Motor neuron (in vitro differentiated cells): ENCODE results near the gene HOXB4. TPM values are rescaled to one million over a fixed set of nuclear protein-coding genes. Genes with fewer than 3 reads are reported as not detected.
A peak's percentile ranks its signal among the peaks of the same experiment; 100 is the strongest.

Source experiments
- ATAC-seq, 8 experiments: fragments of 200-7000 bp; cut with Tn5 transposase; replicated peaks in 6 of 8; 2 replicates each; pipeline ENCODE4 v1.8.0; 2021; ENCODE audit warnings: mild to moderate bottlenecking in 8 of 8, moderate library complexity in 8 of 8
- H3K27ac ChIP-seq, 2 donors: fragments of 250-450 bp; sonication (Bioruptor Pico); 2 replicates each; pipeline ENCODE4 v1.9.0; 2021; ENCODE audit warnings: antibody characterized with exemption in 2 of 2, mild to moderate bottlenecking in 2 of 2, moderate library complexity in 1 of 2
- H3K4me1 ChIP-seq, 2 donors: fragments of 250-450 bp; sonication (Bioruptor Pico); replicated peaks in 1 of 2; 2 replicates each; pipeline ENCODE4 v1.6.1; 2021; ENCODE audit warnings: antibody characterized with exemption in 2 of 2, mild to moderate bottlenecking in 2 of 2, moderate library complexity in 1 of 2
- H3K4me3 ChIP-seq, 5 donors: fragments of 250-450 bp; sonication (Bioruptor Pico); 2 replicates each; pipeline ENCODE4 v1.9.0; 2021; ENCODE audit warnings: antibody characterized with exemption in 5 of 5, mild to moderate bottlenecking in 5 of 5, moderate library complexity in 4 of 5
- WGBS, 10 experiments: fragments of 450-650 bp; shearing (Covaris generic); methylation state at CpG; one replicate each; pipeline ENCODE4 v1.0.0; 2022; 5-methylcytosine and 5-hydroxymethylcytosine counted together
- in situ Hi-C, 9 experiments: fragments of 400-800 bp; cut with MboI; loops; one replicate each; pipeline ENCODE4 v1.15.0; 2021; ENCODE audit warnings: low sequenced_read_pairs in 9 of 9, low pct_unique_long_range_greater_than_20kb in 2 of 9; ENCODE audit not compliant: unreplicated experiment in 9 of 9
- total RNA-seq, 8 experiments: library from RNA; unstranded; fragments of 300-600 nt; gene quantifications; 2 replicates each; pipeline versions ENCODE4 v1.2.3 to v1.2.4, GENCODE V29; 2022

HOXB4 gene
- total RNA-seq, 8 experiments from 2014 or later = 8.8 to 32.0 (median 14.1) TPM

DNA sequence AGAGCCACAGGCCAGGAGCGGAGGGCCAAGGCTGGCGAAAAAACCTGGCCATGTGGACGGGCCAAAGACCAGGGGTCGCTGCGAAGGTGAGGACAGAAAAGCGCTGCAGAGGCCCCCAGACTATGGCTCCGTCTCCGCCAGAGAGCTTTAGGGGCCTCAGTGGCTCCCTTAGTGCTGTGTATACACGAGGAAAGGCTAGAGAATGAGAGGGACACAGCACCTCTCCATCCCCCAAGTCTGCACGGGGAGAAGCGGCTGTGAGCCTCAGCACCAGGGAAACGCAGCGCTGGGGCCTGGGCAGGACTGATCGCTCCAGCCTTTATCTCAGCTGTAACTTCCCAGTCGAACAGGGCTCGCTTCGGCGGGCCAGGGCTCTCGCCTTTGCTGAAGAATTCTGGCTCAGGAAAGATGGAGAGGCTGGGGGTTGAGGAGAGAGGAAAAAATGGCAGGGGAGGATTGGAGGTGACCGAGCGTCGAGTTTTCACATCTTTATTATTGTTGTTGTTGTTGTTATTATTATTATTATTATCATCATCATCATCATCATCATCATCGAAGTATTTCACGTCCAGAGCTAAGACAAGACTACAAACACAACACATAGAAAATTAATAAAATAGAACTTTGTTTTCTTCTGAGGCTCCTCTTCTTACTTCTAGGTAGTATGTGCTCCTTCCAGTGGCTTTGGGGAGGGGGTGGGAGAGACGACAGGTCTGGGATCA is 17.3 kb upstream of the HOXB4 start:
- peaks cover 24 to 51% of the 10 kb centered on the region in 2 donors for H3K4me1 ChIP-seq
- ATAC-seq = no peak
- peak overlapping the region; percentile 62 to 91 (median 83) for H3K4me3 ChIP-seq
- in situ Hi-C loops = loop anchor here in 2 of 9 experiments (10.0 kb wide), 1 partner anchor 261 kb away; no protein-coding TSS in a partner anchor
- peak overlapping the region; percentile 90 to 94 for H3K27ac ChIP-seq
- WGBS, 10 experiments = 0 to 100% (median 37%) methylated on average over 1 to 10 of the region's 25 CpGs; no CpG with 5 or more reads in 1 of the 10 experiments

DNA sequence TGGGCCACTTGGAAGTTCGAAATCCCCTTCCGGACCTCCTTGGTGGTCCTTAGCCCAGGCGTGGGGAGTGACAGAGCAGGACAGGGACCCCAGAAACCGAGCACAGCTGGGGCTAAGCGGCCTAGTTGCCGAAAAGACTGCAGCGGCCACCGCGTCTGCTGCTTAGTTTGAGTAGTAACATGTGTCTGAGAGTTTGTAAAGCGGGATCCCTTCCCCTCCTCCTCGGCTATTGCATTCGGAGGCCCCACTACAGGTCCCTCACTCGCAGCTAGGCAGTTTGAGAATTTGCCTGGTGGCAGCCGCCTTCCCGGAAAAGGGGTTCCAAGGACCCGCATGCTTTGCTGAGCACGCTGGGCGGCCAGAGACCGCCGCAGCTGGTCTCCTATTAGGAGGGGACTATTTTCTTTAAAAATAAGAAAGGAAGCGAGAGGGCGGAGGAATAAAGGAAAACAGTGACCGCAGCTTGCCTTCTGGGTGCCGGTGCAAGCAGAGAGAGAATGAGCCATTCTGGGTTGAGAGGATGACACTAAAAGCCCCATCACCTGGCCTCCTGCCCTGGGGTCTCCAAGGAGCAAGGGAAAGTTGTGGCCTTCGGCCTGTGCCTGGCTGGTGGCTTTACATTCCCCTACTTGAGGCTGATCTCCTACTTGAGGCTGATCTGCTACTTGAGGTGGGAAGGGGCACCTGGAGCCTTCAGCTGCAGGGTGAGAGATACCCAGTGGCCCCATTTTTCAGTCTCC is 16.6 kb upstream of the HOXB4 start:
- H3K27ac ChIP-seq = peak overlapping the region; percentile 90 to 94

DNA sequence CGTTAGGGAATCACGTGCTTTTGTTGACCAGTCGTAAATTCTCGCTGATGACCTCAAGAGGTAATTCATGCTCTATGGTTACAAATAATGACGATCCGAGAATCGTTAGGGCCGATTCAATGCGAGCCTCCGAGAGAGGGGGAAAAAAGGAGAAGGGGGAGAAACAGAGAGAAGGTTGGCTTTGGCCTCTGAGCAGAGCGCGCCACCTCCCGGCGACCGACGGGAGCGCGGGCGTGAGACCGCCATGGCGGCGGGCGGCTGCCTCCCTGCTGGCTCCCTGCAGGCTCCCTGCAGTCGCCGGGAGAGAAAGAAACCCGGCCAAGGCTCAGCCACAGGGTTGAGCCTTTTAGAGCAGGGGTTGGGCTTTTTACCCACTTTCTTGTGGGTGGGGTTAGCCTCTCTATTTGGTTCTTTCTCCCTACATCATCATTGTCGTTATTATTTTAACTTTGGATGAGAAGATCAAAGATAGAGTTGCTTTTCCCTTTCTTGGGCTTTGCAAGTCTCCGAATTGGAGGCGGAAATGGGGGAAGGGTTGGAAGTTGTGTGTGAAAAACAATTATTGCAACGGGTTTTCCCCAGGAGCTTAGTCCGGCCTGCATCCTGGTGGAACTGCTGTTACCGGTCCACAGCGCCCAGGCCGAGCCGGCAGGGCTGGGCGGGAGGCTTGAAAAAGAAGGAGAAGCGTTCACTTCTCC is 15.8 kb upstream of the HOXB4 start:
- Histone ChIP-seq H3K4me3 (peak overlapping the region; percentile 62 to 91 (median 83)), H3K27ac (peak overlapping the region; percentile 90 to 94), H3K4me1 (peaks cover 11 to 50% of the 10 kb centered on the region in 2 donors)
- 0 to 21% (median 3%) methylated on average over 2 to 12 of the region's 37 CpGs; no CpG with 5 or more reads in 6 of the 10 experiments for WGBS, 10 experiments
- in situ Hi-C loops = loop anchor here in 2 of 9 experiments (10.0 kb wide), 1 partner anchor 259 kb away; no protein-coding TSS in a partner anchor
- peak; percentile 38 to 61 (median 48) for ATAC-seq

More for the DNA sequence above, 16.6 kb upstream of the HOXB4 start:
- H3K4me1 ChIP-seq = peaks cover 18 to 52% of the 10 kb centered on the region in 2 donors
- no peak for ATAC-seq
- 2 to 94% (median 70%) methylated on average over 1 to 15 of the region's 25 CpGs; no CpG with 5 or more reads in 3 of the 10 experiments for WGBS, 10 experiments
- in situ Hi-C loops = loop anchor here in 2 of 9 experiments (10.0 kb wide), 1 partner anchor 260 kb away; no protein-coding TSS in a partner anchor
- peak overlapping the region; percentile 62 to 91 (median 83) for H3K4me3 ChIP-seq

DNA sequence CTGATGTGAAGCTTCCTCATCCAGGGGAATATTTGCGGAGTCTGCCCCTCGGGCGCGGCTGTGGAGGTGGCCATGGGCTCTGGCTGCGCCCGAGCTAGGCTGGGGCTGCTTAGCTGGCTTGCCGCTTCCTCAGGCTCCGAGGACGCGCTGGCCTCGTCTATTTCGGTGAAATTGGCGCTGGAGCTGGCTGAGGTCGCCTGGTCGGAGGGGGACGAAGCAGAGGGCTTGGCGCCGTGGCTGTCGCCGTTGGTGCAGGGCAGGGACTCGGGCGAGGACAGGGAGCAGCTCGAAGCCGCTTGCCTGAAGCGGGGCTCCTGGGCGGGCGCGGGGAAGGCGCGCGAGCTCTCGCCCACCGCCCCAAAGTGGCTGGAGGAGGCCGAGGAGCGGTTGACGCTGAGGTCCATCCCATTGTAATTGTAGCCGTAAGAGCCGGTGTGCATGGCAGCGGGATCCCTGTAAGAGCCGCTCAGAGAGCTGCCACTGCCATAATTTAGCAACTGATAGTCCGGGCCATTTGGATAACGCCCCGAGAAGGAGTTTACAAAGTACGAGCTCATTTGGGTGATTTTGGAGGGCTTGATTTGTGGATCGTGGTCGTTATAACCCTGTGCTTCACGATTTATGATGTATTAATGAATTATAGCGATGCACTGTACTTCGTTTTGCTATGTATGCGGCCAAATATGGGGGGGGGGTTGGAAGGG is 15.1 kb upstream of the HOXB4 start, which contains the start of gene HOXB5:
Gene HOXB5 (minus strand): TSS at position 654 of the 704 bp plus-strand sequence. CDS start 97 bp downstream, at position 557.
- H3K4me1 ChIP-seq = peaks cover 8 to 50% of the 10 kb centered on the region in 2 donors
- WGBS, 10 experiments = 0 to 20% (median 1%) methylated on average over 1 to 26 of the region's 50 CpGs; no CpG with 5 or more reads in 2 of the 10 experiments
- H3K27ac ChIP-seq = peak within 1 kb of the TSS; percentile 90 to 96
- H3K4me3 ChIP-seq = peak within 1 kb of the TSS; percentile 62 to 91 (median 83)
- peak in 7 of 8 experiments; percentile 0 to 12 (median 7) for ATAC-seq
- in situ Hi-C loops = loop anchor here in 2 of 9 experiments (10.0 kb wide), 1 partner anchor 258 kb away; no protein-coding TSS in a partner anchor

DNA sequence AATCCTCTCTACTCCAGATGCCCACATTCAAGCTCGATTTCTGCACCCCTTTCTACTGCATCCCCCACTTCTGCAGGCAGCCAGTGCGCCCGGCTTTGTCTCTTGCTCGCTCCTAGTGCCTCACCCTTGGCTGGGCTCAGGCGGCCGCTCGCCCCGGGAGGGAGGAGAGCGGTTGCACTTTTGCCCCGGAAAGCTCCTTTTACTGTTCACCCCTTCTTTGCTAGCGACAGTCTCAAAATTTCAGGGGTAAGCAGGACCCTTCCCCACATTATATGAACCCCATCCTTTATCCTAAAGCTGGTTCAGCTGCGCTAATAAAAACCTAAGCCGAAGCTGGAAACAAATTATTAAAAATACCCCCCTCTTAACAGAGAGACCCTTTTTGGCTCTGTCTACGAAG is 14.4 kb upstream of the HOXB4 start:
- peaks cover 8 to 57% of the 10 kb centered on the region in 2 donors for H3K4me1 ChIP-seq
- H3K4me3 ChIP-seq = peak overlapping the region; percentile 62 to 91 (median 83)
- peak in 2 of 8 experiments; percentile 4 to 25 for ATAC-seq
- in situ Hi-C loops = loop anchor here in 2 of 9 experiments (10.0 kb wide), 1 partner anchor 258 kb away; no protein-coding TSS in a partner anchor
- peak overlapping the region; percentile 90 to 96 for H3K27ac ChIP-seq
- 0 to 34% (median 0%) methylated on average over 1 to 13 of the region's 14 CpGs; no CpG with 5 or more reads in 1 of the 10 experiments for WGBS, 10 experiments

DNA sequence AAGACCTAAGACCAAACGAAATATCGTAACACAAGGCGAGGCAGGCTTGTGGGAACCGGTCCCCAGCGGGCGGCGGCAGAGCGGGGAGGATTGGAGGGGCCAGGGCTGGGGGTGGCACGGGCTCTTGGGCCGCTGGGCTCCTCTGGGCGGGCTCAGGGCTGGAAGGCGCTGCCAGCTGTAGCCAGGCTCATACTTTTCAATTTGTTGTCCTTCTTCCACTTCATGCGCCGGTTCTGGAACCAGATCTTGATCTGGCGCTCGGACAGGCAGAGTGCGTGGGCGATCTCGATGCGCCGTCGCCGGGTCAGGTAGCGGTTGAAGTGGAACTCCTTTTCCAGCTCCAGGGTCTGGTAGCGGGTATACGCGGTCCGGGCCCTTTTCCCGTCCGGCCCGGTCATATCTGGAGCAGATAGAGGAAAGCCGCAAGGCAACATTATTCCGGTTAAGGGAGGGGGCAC is 13.9 kb upstream of the HOXB4 start:
- 0 to 33% (median 28%) methylated on average over 2 to 7 of the region's 33 CpGs; no CpG with 5 or more reads in 5 of the 10 experiments for WGBS, 10 experiments
- Histone ChIP-seq H3K27ac (peak overlapping the region; percentile 90 to 96), H3K4me3 (peak overlapping the region; percentile 62 to 91 (median 83)), H3K4me1 (peaks cover 8 to 62% of the 10 kb centered on the region in 2 donors)
- ATAC-seq = peak in 1 of 8 experiments; percentile 14
- in situ Hi-C loops = loop anchor here in 2 of 9 experiments (10.0 kb wide), 1 partner anchor 257 kb away; no protein-coding TSS in a partner anchor

DNA sequence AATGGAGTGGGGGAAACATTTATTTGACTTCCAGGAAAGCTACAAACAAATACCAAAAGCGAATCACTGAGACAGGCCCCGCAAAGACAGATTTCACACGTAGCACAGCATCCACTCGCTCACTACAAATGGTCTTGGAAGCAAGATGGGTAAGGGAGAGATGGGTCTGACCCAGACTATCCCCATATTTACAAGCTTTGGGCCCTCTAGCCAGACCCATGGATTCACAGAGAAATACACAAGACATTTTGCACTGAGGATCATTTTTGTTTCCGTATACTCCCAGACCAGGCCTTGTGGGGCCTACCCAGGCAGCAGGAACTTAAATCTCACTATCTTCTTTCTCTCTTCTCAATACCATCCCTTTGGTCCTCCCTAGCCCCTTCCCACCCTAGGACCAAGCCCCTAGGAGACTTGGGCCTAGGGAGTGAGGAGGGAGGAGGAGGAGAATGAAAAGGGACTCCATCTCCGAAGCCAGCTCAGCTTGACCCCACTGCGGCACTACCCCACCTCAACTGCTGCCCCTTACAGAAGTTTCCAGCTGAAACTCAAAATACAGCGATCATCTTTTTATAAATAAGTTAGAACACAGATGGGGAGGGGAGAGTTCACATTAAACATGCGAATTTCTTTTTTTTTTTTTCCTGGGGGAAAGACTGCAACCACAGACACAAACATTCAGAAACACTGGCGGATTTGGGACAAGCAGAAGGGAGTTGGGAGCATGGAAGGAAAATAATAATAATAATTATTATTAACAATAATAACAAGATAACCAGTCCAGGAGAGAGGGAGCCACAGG is 13.3 kb upstream of the HOXB4 start:
- H3K4me3 ChIP-seq = peak overlapping the region; percentile 62 to 91 (median 83)
- H3K4me1 ChIP-seq = peaks cover 8 to 68% of the 10 kb centered on the region in 2 donors
- peak overlapping the region; percentile 90 to 96 for H3K27ac ChIP-seq
- ATAC-seq = no peak
- 0 to 98% (median 25%) methylated on average over 1 to 9 of the region's 10 CpGs; no CpG with 5 or more reads in 2 of the 10 experiments for WGBS, 10 experiments
- in situ Hi-C loops = loop anchor here in 2 of 9 experiments (10.0 kb wide), 1 partner anchor 257 kb away; no protein-coding TSS in a partner anchor

DNA sequence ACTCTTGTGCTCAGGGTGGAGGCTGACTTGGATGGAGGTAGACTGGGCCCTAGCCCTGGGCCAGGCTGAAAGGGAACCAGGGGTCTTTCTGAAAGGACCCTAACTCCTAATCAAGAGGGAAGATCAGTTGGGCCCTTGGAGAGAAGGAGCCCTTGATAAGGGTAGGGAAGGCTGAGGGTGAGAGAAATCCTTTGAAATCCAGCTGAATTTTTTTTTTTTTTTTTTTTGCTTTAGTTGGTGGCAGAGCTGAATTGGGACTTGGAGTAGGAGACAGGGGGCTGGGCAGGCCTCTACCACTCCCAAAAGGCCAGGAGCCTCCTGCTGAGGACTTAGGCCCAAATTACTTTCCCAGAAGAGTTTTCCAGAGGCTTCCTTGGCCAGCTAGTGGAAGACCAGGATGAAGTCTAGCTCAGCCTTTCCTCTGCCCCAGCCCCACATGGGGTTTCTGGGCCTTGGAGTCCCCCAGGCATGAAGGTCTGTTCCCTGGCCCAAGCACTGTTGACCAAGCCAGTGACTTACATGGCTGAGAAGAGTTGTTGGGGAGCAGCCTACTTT is 12.5 kb upstream of the HOXB4 start:
- Histone ChIP-seq H3K4me1 (peaks cover 8 to 66% of the 10 kb centered on the region in 2 donors), H3K4me3 (peak overlapping the region; percentile 62 to 91 (median 83)), H3K27ac (peak overlapping the region; percentile 90 to 96)
- in situ Hi-C loops = loop anchor here in 2 of 9 experiments (10.0 kb wide), 1 partner anchor 256 kb away; no protein-coding TSS in a partner anchor
- ATAC-seq = no peak

DNA sequence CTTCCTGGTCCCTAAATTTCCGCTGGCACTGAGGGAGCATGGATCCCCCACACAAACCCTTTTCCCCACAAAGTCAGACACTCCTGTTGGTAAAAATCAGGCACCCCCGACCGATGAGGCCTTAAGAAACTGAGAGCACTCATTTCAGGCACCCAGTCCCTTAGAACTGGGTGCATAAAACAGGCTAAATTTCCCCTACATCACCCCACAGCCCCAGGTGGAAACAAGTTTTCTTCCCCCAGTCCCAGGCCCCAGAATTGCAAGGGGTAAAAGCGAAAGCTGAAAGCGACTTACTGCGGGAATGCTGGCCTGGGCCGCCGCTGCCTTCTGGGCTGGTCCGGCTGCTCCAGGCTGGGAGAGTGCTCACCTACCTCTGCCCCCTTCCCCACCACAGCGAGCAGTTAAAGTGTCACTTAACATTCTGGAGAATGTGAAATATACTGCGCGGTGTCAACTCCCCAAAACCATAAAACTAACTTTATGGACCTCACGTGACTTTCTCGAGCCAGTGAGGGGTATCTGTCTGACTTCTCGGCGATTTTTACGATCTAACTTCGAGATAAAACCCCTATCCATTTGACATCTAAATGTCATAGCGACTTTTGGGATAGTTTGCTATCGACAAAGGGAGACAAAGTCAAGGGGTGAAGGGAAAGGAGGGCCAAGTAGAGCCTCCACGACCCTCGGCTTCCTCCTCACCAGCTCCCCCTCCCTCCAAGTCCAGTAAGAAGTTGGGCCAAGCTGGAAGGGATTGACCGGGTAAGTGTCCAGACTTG is 11.9 kb upstream of the HOXB4 start, which contains the start of gene HOXB3:
Gene HOXB3 (minus strand): TSS at position 411 of the 776 bp plus-strand sequence. CDS start 37,767 bp downstream, outside the sequence.
- Histone ChIP-seq H3K4me3 (peak within 1 kb of the TSS; percentile 62 to 91 (median 83)), H3K4me1 (peaks cover 8 to 59% of the 10 kb centered on the region in 2 donors), H3K27ac (peak within 1 kb of the TSS; percentile 90 to 96)
- WGBS, 10 experiments = 0 to 67% (median 11%) methylated on average over 1 to 18 of the region's 23 CpGs; no CpG with 5 or more reads in 1 of the 10 experiments
- ATAC-seq = peak in 2 of 8 experiments; percentile 5 to 22
- in situ Hi-C loops = loop anchor here in 2 of 9 experiments (10.0 kb wide), 1 partner anchor 255 kb away; no protein-coding TSS in a partner anchor
